Mesenchymal stem cell (in vitro differentiated cells and primary cell): ENCODE results near the gene TAF4.

Source experiments
- DNase-seq: peaks from one replicate; pipeline ENCODE4 v3.0.0-alpha.2; 2013
- H2AFZ ChIP-seq: one replicate; pipeline ENCODE4 v1.6.1; 2013; ENCODE audit warnings: low read depth, mild to moderate bottlenecking, control low read depth, inconsistent platforms, low read length, moderate library complexity
- H2AK5ac ChIP-seq: 2 replicates; pipeline ENCODE4 v1.6.1; 2013; ENCODE audit warnings: low read length, moderate library complexity, mild to moderate bottlenecking, inconsistent platforms; ENCODE audit not compliant: severe bottlenecking
- H2BK120ac ChIP-seq: one replicate; pipeline ENCODE4 v1.6.1; 2013; ENCODE audit warnings: low read depth, mild to moderate bottlenecking, inconsistent platforms, low read length, moderate library complexity
- H2BK12ac ChIP-seq, 2 experiments: one replicate each; pipeline ENCODE4 v1.6.1; 2013; ENCODE audit warnings: inconsistent platforms in 2 of 2, low read length in 2 of 2, mild to moderate bottlenecking in 2 of 2, moderate library complexity in 2 of 2, control low read depth in 1 of 2
- H2BK15ac ChIP-seq: one replicate; pipeline ENCODE4 v1.6.1; 2013; ENCODE audit warnings: mild to moderate bottlenecking, low read depth, inconsistent platforms; ENCODE audit not compliant: poor library complexity, severe bottlenecking
- H2BK5ac ChIP-seq: 2 replicates; pipeline ENCODE4 v1.6.1; 2013; ENCODE audit warnings: low read depth, mild to moderate bottlenecking, low read length, control low read depth, inconsistent platforms; ENCODE audit not compliant: poor library complexity, severe bottlenecking
- H3K14ac ChIP-seq, 2 experiments: one replicate each; pipeline ENCODE4 v1.6.1; 2013; ENCODE audit warnings: inconsistent platforms in 2 of 2, low read length in 2 of 2, control low read depth in 1 of 2, mild to moderate bottlenecking in 1 of 2, moderate library complexity in 1 of 2
- H3K18ac ChIP-seq, 2 experiments: one replicate each; pipeline ENCODE4 v1.6.1; 2013; ENCODE audit warnings: inconsistent platforms in 2 of 2, low read length in 2 of 2, control low read depth in 1 of 2, low read depth in 1 of 2, mild to moderate bottlenecking in 1 of 2
- H3K23ac ChIP-seq, 2 experiments: one replicate each; pipeline ENCODE4 v1.6.1; 2013; ENCODE audit warnings: inconsistent platforms in 2 of 2, low read length in 2 of 2, mild to moderate bottlenecking in 2 of 2, moderate library complexity in 2 of 2, control low read depth in 1 of 2
- H3K27ac ChIP-seq: 2 replicates; pipeline ENCODE4 v1.5.1; 2013; ENCODE audit warnings: mild to moderate bottlenecking, moderate library complexity, low read length, control low read depth, inconsistent platforms; ENCODE audit not compliant: poor library complexity, severe bottlenecking
- H3K27me3 ChIP-seq, 2 experiments: 2 replicates each; pipeline versions ENCODE4 v1.6.1 to v1.7.0; 2013; ENCODE audit warnings: low read length in 2 of 2, mild to moderate bottlenecking in 2 of 2, moderate library complexity in 2 of 2, control low read depth in 1 of 2, inconsistent platforms in 1 of 2; ENCODE audit not compliant: control insufficient read depth in 1 of 2, insufficient read depth in 1 of 2
- H3K36me3 ChIP-seq, 2 experiments: 2 replicates each; pipeline versions ENCODE4 v1.6.1 to v1.7.0; 2013; ENCODE audit warnings: low read length in 2 of 2, control low read depth in 1 of 2, inconsistent platforms in 1 of 2, low read depth in 1 of 2, mild to moderate bottlenecking in 1 of 2; ENCODE audit not compliant: insufficient read depth in 2 of 2, control insufficient read depth in 1 of 2
- H3K4ac ChIP-seq, 2 experiments: one replicate each; pipeline ENCODE4 v1.6.1; 2013; ENCODE audit warnings: inconsistent platforms in 2 of 2, low read length in 2 of 2, mild to moderate bottlenecking in 2 of 2, moderate library complexity in 2 of 2, control low read depth in 1 of 2, low read depth in 1 of 2
- H3K4me1 ChIP-seq: 2 replicates; pipeline ENCODE4 v1.6.1; 2013; ENCODE audit warnings: low read depth, low read length, control low read depth; ENCODE audit not compliant: control insufficient read depth, insufficient read depth
- H3K4me2 ChIP-seq: 2 replicates; pipeline ENCODE4 v1.6.1; 2013; ENCODE audit warnings: low read length, mild to moderate bottlenecking, inconsistent platforms; ENCODE audit not compliant: poor library complexity, severe bottlenecking
- H3K4me3 ChIP-seq, 2 experiments: 2 replicates each; pipeline versions ENCODE4 v1.5.1 to v1.7.0; 2013; ENCODE audit warnings: low read length in 2 of 2, mild to moderate bottlenecking in 2 of 2, control low read depth in 1 of 2, low read depth in 1 of 2; ENCODE audit not compliant: insufficient read depth in 1 of 2
- H3K79me1 ChIP-seq: replicated peaks from 2 replicates; pipeline ENCODE4 v1.6.1; 2013; ENCODE audit warnings: mild to moderate bottlenecking, control low read depth, low read length, inconsistent platforms; ENCODE audit not compliant: poor library complexity, severe bottlenecking
- H3K9ac ChIP-seq: 2 replicates; pipeline ENCODE4 v1.7.0; 2013; ENCODE audit warnings: mild to moderate bottlenecking, low read length, moderate library complexity
- H3K9me3 ChIP-seq: 2 replicates; pipeline ENCODE4 v1.7.0; 2013; ENCODE audit warnings: mild to moderate bottlenecking, low read length; ENCODE audit not compliant: control insufficient read depth
- H4K8ac ChIP-seq: one replicate; pipeline ENCODE4 v1.6.1; 2013; ENCODE audit warnings: inconsistent platforms, mild to moderate bottlenecking, low read length, moderate library complexity
- H4K91ac ChIP-seq: one replicate; pipeline ENCODE4 v1.6.1; 2013; ENCODE audit warnings: mild to moderate bottlenecking, low read length, inconsistent platforms
- WGBS: methylation state at CpG from one replicate; pipeline ENCODE4 v1.1.7; 2013; ENCODE audit warnings: mixed read lengths; 5-methylcytosine and 5-hydroxymethylcytosine counted together

TAF4 gene

DNA sequence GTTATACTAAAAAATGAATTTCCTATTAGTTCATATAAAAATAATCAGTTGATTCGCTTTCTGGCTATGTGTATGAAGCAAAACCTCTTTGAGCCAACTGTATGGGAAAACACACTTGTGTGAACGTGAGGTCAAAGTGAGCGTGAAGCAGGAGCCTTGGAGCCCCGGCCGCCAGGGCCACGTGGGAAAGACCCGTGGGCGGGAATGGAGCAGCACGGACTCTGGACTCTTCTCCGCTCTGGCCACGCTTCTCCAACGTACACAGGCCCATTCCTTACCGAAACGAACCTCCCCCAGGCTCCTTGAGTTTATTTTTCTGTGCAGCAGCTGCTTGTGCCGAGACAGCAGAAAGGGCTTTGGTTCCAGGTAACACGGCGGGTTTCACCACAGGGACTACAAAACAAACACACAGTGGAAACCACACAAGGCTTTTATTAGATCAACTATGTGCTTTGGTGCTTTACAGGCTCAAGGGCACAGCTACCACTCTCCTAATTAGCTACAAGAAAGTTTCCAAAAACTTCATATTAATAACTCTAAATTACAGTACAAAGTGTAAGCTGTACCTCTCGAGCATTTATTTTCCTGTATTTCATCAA, 62.7 kb downstream of the TAF4 start:
- H3K4me3 ChIP-seq, result peak overlapping the region in 1 of 2 experiments; percentile 7
- H3K23ac ChIP-seq, result no peak overlapping the region
- H3K4me1 ChIP-seq, result no peaks in the 10 kb centered on the region
- no peak overlapping the region for H3K9ac ChIP-seq
- no peaks in the 10 kb centered on the region for H3K9me3 ChIP-seq
- no peak overlapping the region for H3K4me2 ChIP-seq
- no peak overlapping the region for H2BK5ac ChIP-seq
- no peak overlapping the region for H3K27ac ChIP-seq
- H3K4ac ChIP-seq, result no peak overlapping the region
- DNase-seq, result no peak
- H3K79me1 ChIP-seq, result peaks cover 18% of the 10 kb centered on the region
- no peak overlapping the region for H2BK120ac ChIP-seq
- no peaks in the 10 kb centered on the region for H3K27me3 ChIP-seq
- H2AFZ ChIP-seq, result no peak overlapping the region
- H4K91ac ChIP-seq, result no peak overlapping the region
- no peak overlapping the region for H2BK15ac ChIP-seq
- no peak overlapping the region for H3K18ac ChIP-seq
- H3K36me3 ChIP-seq, result peaks cover 85 to 93% of the 10 kb centered on the region in 2 experiments
- no peak overlapping the region for H4K8ac ChIP-seq
- no peak overlapping the region for H3K14ac ChIP-seq
- no peak overlapping the region for H2BK12ac ChIP-seq
- no peak overlapping the region for H2AK5ac ChIP-seq
- 95% methylated on average over 17 of the region's 18 CpGs for WGBS

DNA sequence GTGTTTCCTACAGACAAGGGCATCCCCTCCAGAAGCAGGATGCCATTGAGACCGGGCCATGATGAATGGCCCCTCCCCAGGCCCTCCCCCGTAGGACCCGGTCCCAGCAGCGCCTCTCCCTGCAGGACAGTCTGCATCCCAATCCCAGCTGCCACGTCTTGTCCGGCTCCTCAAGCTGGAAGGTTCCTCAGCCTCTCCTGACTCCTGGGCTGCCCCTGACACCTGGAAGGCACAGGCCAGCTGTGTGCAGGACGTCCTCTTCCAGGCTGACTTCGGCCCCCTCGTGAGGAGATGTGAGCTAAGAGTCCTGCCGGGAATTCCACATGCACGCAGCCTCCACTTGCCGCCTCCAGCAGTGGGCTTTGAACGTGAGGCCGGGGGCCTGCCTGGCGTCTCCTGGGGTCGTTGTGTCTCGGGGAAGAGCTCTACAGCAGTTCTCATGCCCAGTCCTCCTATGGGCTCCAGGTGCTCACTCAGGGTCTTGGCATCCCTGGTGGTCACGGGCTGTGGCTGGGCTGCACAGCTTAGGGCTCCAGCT, 64.4 kb downstream of the TAF4 start:
- Histone ChIP-seq H4K8ac (no peak overlapping the region), H2AFZ (no peak overlapping the region), H3K79me1 (peaks cover 14% of the 10 kb centered on the region), H3K27ac (no peak overlapping the region), H3K4me2 (no peak overlapping the region), H3K4me1 (no peaks in the 10 kb centered on the region), H3K9me3 (no peaks in the 10 kb centered on the region), H4K91ac (no peak overlapping the region), H3K36me3 (peaks cover 76 to 93% of the 10 kb centered on the region in 2 experiments), H3K4ac (no peak overlapping the region), H3K14ac (no peak overlapping the region), H3K9ac (no peak overlapping the region), H3K23ac (no peak overlapping the region), H3K27me3 (no peaks in the 10 kb centered on the region), H2BK15ac (no peak overlapping the region), H3K4me3 (no peak overlapping the region), H2BK5ac (no peak overlapping the region), H2AK5ac (no peak overlapping the region), H3K18ac (no peak overlapping the region), H2BK12ac (no peak overlapping the region), H2BK120ac (no peak overlapping the region)
- WGBS, result 91% methylated on average over 18 of the region's 18 CpGs
- no peak for DNase-seq

DNA sequence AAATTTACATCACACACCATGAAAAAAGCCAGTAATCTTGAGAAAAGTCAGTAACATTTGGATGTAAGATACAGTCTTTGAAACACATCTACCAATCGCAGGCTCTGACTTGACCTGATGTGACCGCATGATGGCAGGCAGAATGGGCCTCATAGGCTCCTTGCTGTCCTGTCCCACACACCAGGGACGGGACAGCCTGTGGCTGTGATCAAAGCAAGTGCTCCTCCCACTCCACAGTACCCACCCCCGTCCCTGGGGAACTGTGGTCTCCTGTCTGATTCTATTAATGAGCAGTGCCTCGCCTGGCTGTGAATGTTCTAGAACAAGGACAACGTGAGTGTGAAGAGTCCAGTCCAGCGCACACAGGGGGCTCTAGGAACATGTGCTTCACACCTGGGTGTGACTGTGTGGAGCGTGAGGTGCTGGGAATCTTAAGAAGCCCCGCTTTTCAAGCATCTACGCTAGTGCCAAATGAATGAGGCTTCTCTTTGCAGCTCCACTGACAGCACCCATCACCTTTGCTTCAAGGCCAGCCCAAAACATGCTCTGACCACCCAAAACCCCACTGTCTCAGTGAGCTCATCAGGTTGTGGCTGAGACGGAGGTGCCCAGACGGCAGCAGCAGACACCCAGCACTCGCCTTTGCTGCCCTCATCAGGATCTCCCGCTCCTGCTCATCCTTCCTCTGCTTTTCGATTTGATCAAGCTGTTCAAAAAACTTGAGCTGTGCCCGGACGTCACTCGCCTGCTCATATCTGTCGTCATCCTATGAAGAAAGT, 67.1 kb downstream of the TAF4 start:
- Histone ChIP-seq H3K23ac (no peak overlapping the region), H3K9me3 (peaks cover 12% of the 10 kb centered on the region), H2BK15ac (no peak overlapping the region), H3K27me3 (no peaks in the 10 kb centered on the region), H3K4me2 (no peak overlapping the region), H2BK12ac (no peak overlapping the region), H3K18ac (no peak overlapping the region), H3K9ac (no peak overlapping the region), H3K14ac (no peak overlapping the region), H3K27ac (no peak overlapping the region), H3K4me1 (no peaks in the 10 kb centered on the region), H3K79me1 (peaks cover 4% of the 10 kb centered on the region), H2BK5ac (no peak overlapping the region), H2AK5ac (no peak overlapping the region), H3K4ac (no peak overlapping the region), H3K4me3 (no peak overlapping the region), H2AFZ (no peak overlapping the region), H4K8ac (no peak overlapping the region), H3K36me3 (peaks cover 68 to 94% of the 10 kb centered on the region in 2 experiments), H2BK120ac (no peak overlapping the region), H4K91ac (no peak overlapping the region)
- DNase-seq, result no peak
- 95% methylated on average over 18 of the region's 19 CpGs for WGBS

DNA sequence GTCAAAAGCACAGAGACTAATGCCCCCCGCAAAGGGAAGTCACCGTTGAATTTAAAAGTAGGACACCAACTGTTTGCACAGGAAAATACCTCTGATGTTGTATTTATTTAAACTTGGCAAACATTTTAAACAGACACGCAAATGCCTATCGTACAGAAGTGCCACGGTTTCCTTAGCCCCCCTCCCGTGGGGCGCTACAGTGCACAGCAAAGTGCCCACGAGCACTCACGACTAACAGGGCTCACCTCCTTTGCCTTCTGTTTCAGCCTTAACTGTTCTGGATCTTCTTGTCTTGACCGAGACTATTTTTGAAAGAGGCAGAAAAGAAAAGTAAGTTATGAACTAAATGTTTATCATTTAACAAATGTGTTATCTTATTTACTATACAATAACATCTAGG, 67.8 kb downstream of the TAF4 start:
- Histone ChIP-seq H3K4ac (no peak overlapping the region), H4K91ac (no peak overlapping the region), H3K4me1 (no peaks in the 10 kb centered on the region), H3K79me1 (peaks cover 5% of the 10 kb centered on the region), H3K9ac (no peak overlapping the region), H2BK5ac (no peak overlapping the region), H3K14ac (no peak overlapping the region), H3K9me3 (peaks cover 15% of the 10 kb centered on the region), H3K27ac (no peak overlapping the region), H2AK5ac (no peak overlapping the region), H4K8ac (no peak overlapping the region), H3K27me3 (no peaks in the 10 kb centered on the region), H3K18ac (no peak overlapping the region), H3K36me3 (peaks cover 71 to 94% of the 10 kb centered on the region in 2 experiments), H2BK120ac (no peak overlapping the region), H2BK15ac (no peak overlapping the region), H3K4me2 (no peak overlapping the region), H3K23ac (no peak overlapping the region), H2AFZ (no peak overlapping the region), H2BK12ac (no peak overlapping the region), H3K4me3 (no peak overlapping the region)
- 98% methylated on average over 9 of the region's 10 CpGs for WGBS
- DNase-seq, result no peak
